Peyer's patch (tissue), 4 donors: ENCODE data around the gene IGIP.

Experiments used
- CTCF ChIP-seq, 6 experiments: fragments of 450-650 bp in 4 of 6; fragments of 200-600 bp in 2 of 6; sonication (generic) in 1 of 6; IDR thresholded peaks; one replicate each; pipeline ENCODE4 v1.5.1; 2017 to 2019; ENCODE audit warnings: antibody characterized with exemption in 6 of 6, mild to moderate bottlenecking in 3 of 6, moderate library complexity in 1 of 6
- POLR2A ChIP-seq, 2 donors: fragments of 450-650 bp; IDR thresholded peaks; one replicate each; pipeline ENCODE4 v1.5.1; 2017; ENCODE audit warnings: antibody characterized with exemption in 2 of 2, mild to moderate bottlenecking in 2 of 2, moderate library complexity in 2 of 2

- peak; percentile 45 to 46 for TF ChIP-seq POLR2A (IDR thresholded peaks at IDR 0.05)
- no peak for TF ChIP-seq CTCF (IDR thresholded peaks at IDR 0.05)
These were observed 11.2 kb upstream of the IGIP start for GRCh38 chr5:140114341-140115185.
